H1 (cell line): ENCODE data around the gene UROC1. TPM values are rescaled to one million over a fixed set of nuclear protein-coding genes. Genes with fewer than 3 reads are reported as not detected.

Experiments used
- BCL11A ChIP-seq, 2 experiments: IDR thresholded peaks; one replicate each; pipeline ENCODE4 v1.6.1; 2011; ENCODE audit warnings: low read depth in 2 of 2, low read length in 2 of 2, mild to moderate bottlenecking in 2 of 2
- CHD2 ChIP-seq: IDR thresholded peaks from 2 replicates; pipeline ENCODE4 v1.6.1; 2012; ENCODE audit warnings: low read length, improper control_type of control experiment
- CHD7 ChIP-seq: fragments of 300-600 bp; sonication (generic); IDR thresholded peaks from 2 replicates; pipeline ENCODE4 v1.7.1; 2012; ENCODE audit warnings: low read length, moderate library complexity, mild to moderate bottlenecking, inconsistent platforms; ENCODE audit not compliant: insufficient replicate concordance
- EGR1 ChIP-seq: IDR thresholded peaks from 2 replicates; pipeline ENCODE4 v1.6.1; 2011; ENCODE audit warnings: low read depth, low read length, borderline replicate concordance
- GTF2F1 ChIP-seq: IDR thresholded peaks from 2 replicates; pipeline ENCODE4 v1.6.1; 2012; ENCODE audit warnings: low read depth, low read length, improper control_type of control experiment, borderline replicate concordance
- JUND ChIP-seq: IDR thresholded peaks from 2 replicates; pipeline ENCODE4 v1.6.1; 2011; ENCODE audit warnings: mild to moderate bottlenecking, improper control_type of control experiment, low read length
- MAFK ChIP-seq: IDR thresholded peaks from 2 replicates; pipeline ENCODE4 v1.6.1; 2012; ENCODE audit warnings: low read depth, mild to moderate bottlenecking, improper control_type of control experiment, low read length
- MAX ChIP-seq: IDR thresholded peaks from 2 replicates; pipeline ENCODE4 v1.6.1; 2012; ENCODE audit warnings: inconsistent platforms
- SIRT6 ChIP-seq: IDR thresholded peaks from one replicate; pipeline ENCODE4 v1.7.1; 2012; ENCODE audit warnings: low read length, inconsistent platforms
- SRF ChIP-seq: IDR thresholded peaks from 2 replicates; pipeline ENCODE4 v1.6.1; 2011; ENCODE audit warnings: mild to moderate bottlenecking, low read depth, low read length, moderate library complexity
- ZNF274 ChIP-seq: IDR thresholded peaks from 2 replicates; pipeline ENCODE4 v1.7.0; 2012; ENCODE audit warnings: low read length, borderline replicate concordance; ENCODE audit errors: extremely low read depth
- polyA plus RNA-seq, 7 experiments: library from polyadenylated mRNA; depleted of rRNA in 3 of 7; stranded (reverse) in 5 of 7; unstranded in 2 of 7; fragments of >200 nt in 5 of 7; fragments of 200-250 nt in 2 of 7; gene quantifications; 1 replicate in 5 of 7; 2 replicates in 1 of 7; 4 replicates in 1 of 7; pipeline versions ENCODE4 v1.2.1 to v1.2.3, GENCODE V29; 2011 to 2013; ENCODE audit warnings: missing spikeins in 2 of 7, mixed read lengths in 2 of 7
- total RNA-seq: library from RNA; stranded (reverse); fragmentation: NEBNext Ultra II Directional; extraction: Animal tissue kit (Norgen Biotek cat#: 25700); gene quantifications from 2 replicates; pipeline ENCODE4 v1.2.1, GENCODE V29; 2021

The UROC1 gene
- total and polyA plus RNA-seq, 2 of the 8 experiments (the other 6 are each of a cell fraction or from before 2014, with no cell fraction given): 0.03 TPM; not detected in 1

- no peak for TF ChIP-seq CHD7
- TF ChIP-seq ZNF274: no peak
- no peak for TF ChIP-seq GTF2F1
- no peak for TF ChIP-seq SIRT6
- no peak for TF ChIP-seq EGR1
- no peak for TF ChIP-seq BCL11A (IDR thresholded peaks at IDR 0.05; ENCODE audit: low read depth in 2 of 2, low read length in 2 of 2)
- no peak for TF ChIP-seq SRF
- no peak for TF ChIP-seq JUND
- TF ChIP-seq CHD2: no peak
- no peak for TF ChIP-seq MAFK
- no peak for TF ChIP-seq MAX
Observed at GRCh38 chr3:126448136-126448892, 69.3 kb downstream of the UROC1 start (continued).
